ENCODE results near the gene THBS2.

DNA sequence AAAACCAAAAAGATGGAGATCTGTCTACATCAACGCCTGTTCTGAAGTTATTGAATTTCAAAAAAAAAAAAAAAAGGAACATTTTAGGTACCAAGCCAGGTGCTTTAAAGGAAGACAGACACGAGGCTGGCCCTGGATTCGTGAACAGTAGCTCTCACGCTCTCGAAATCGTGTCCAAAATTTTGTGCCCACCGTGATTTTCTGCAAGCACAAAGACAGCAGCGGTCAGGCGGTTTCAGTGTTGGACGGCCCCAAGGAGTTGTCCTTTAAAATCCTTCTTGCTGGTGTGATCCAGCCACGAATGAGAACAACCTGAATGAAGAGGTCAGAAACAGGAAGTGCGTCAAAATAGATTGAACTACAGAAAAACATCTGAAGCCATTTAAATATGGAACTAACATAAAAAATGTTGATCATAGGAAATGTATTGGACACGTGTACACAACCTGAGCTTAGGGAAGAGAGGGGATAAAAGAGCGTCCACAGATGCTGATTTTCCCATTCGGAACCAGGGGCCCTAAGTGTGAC, 78.2 kb downstream of the THBS2 start:
- TF ChIP-seq, protein P1, sequence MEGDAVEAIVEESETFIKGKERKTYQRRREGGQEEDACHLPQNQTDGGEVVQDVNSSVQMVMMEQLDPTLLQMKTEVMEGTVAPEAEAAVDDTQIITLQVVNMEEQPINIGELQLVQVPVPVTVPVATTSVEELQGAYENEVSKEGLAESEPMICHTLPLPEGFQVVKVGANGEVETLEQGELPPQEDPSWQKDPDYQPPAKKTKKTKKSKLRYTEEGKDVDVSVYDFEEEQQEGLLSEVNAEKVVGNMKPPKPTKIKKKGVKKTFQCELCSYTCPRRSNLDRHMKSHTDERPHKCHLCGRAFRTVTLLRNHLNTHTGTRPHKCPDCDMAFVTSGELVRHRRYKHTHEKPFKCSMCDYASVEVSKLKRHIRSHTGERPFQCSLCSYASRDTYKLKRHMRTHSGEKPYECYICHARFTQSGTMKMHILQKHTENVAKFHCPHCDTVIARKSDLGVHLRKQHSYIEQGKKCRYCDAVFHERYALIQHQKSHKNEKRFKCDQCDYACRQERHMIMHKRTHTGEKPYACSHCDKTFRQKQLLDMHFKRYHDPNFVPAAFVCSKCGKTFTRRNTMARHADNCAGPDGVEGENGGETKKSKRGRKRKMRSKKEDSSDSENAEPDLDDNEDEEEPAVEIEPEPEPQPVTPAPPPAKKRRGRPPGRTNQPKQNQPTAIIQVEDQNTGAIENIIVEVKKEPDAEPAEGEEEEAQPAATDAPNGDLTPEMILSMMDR (IDR thresholded peaks at IDR 0.05), result no peak
- TF ChIP-seq POLR2A (IDR thresholded peaks at IDR 0.05) (no peak), POLR2AphosphoS5 (IDR thresholded peaks at IDR 0.05; ENCODE audit: insufficient read depth in 1 of 2, low read depth in 1 of 2) (no peak)

Data from vagina (tissue), 2 donors.